ENCODE data around the gene FAM83C.
"Not testable (repeated sequence)": the region's sequence is repeated elsewhere in the genome, so short reads cannot be mapped to it uniquely, and the experiment has no call there.

FAM83C gene

GRCh38 chr20:35260426-35260825 lies 31.8 kb downstream of the FAM83C start:
- no peak overlapping the region for H3K9ac ChIP-seq

GRCh38 chr20:35257175-35257909 lies 34.9 kb downstream of the FAM83C start:
- TF ChIP-seq Cebpa-rat (IDR thresholded peaks at IDR 0.05) = no peak

More at GRCh38 chr20:35260426-35260825, 31.8 kb downstream of the FAM83C start:
- H3K9me3 ChIP-seq (replicated peaks in 1 of 11) = no peaks in the 10 kb centered on the region
- TF ChIP-seq Cebpa-rat (IDR thresholded peaks at IDR 0.05) = no peak
- no peak overlapping the region for H3K4me2 ChIP-seq
- H4K20me1 ChIP-seq = peaks cover 0 to 32% (median 0%) of the 10 kb centered on the region in 11 experiments; a peak in 5 of 22 replicates
- H3K27me3 ChIP-seq = no peaks in the 10 kb centered on the region
- H3K36me3 ChIP-seq = peaks cover 0 to 68% (median 9%) of the 10 kb centered on the region in 11 experiments; a peak in 12 of 22 replicates
- no peak overlapping the region for H3K27ac ChIP-seq
- no peak overlapping the region for H3K4me3 ChIP-seq
- H3K4me1 ChIP-seq = no peaks in the 10 kb centered on the region

GRCh38 chr20:35254448-35254999 lies 37.7 kb downstream of the FAM83C start:
- Histone ChIP-seq H3K27ac (no peak overlapping the region), H3K27me3 (no peaks in the 10 kb centered on the region), H3K4me3 (no peak overlapping the region), H3K4me1 (peaks cover 19 to 36% (median 33%) of the 10 kb centered on the region in 10 experiments), H4K20me1 (peaks cover 0 to 12% (median 0%) of the 10 kb centered on the region in 11 experiments; a peak in 5 of 22 replicates), H3K9ac (no peak overlapping the region), H3K9me3 (replicated peaks in 1 of 11) (no peaks in the 10 kb centered on the region), H3K4me2 (no peak overlapping the region), H3K36me3 (peaks cover 0 to 35% (median 4%) of the 10 kb centered on the region in 11 experiments; a peak in 8 of 22 replicates)
- no peak for TF ChIP-seq Cebpa-rat (IDR thresholded peaks at IDR 0.05)

More at GRCh38 chr20:35257175-35257909, 34.9 kb downstream of the FAM83C start:
- peaks cover 0 to 12% (median 10%) of the 10 kb centered on the region in 10 experiments; a peak in 16 of 20 replicates for H3K4me1 ChIP-seq
- H3K36me3 ChIP-seq = peaks cover 0 to 56% (median 4%) of the 10 kb centered on the region in 11 experiments; a peak in 10 of 22 replicates
- H3K9me3 ChIP-seq (replicated peaks in 1 of 11) = no peaks in the 10 kb centered on the region
- H3K4me3 ChIP-seq = no peak overlapping the region
- no peaks in the 10 kb centered on the region for H3K27me3 ChIP-seq
- no peak overlapping the region for H3K27ac ChIP-seq
- H3K4me2 ChIP-seq = no peak overlapping the region
- H4K20me1 ChIP-seq = peaks cover 0 to 20% (median 0%) of the 10 kb centered on the region in 11 experiments; a peak in 4 of 22 replicates
- no peak overlapping the region for H3K9ac ChIP-seq

- Histone ChIP-seq H3K4me2 (peak overlapping the region in 6 of 11 experiments; percentile 19 to 78 (median 64); a peak in 11 of 22 replicates), H3K36me3 (peaks cover 0 to 25% (median 4%) of the 10 kb centered on the region in 11 experiments; a peak in 7 of 22 replicates), H3K4me3 (no peak overlapping the region), H3K27ac (no peak overlapping the region), H3K4me1 (peaks cover 19 to 36% (median 33%) of the 10 kb centered on the region in 10 experiments), H3K9me3 (replicated peaks in 1 of 11) (no peaks in the 10 kb centered on the region), H3K27me3 (no peaks in the 10 kb centered on the region), H4K20me1 (peaks cover 0 to 10% (median 0%) of the 10 kb centered on the region in 11 experiments; a peak in 4 of 22 replicates), H3K9ac (no peak overlapping the region)
- no peak for TF ChIP-seq Cebpa-rat (IDR thresholded peaks at IDR 0.05)
Measured at GRCh38 chr20:35253010-35253409, 39.2 kb downstream of the FAM83C start.

- Histone ChIP-seq H3K36me3 (peaks cover 0 to 22% (median 3%) of the 10 kb centered on the region in 11 experiments; a peak in 7 of 22 replicates), H3K9ac (peak overlapping the region in 2 of 11 experiments; percentile 15 to 48; a peak in 2 of 22 replicates), H4K20me1 (peaks cover 0 to 10% (median 0%) of the 10 kb centered on the region in 11 experiments; a peak in 4 of 22 replicates), H3K4me1 (peaks cover 19 to 36% (median 33%) of the 10 kb centered on the region in 10 experiments), H3K4me2 (peak overlapping the region in 9 of 11 experiments; percentile 29 to 78 (median 58); a peak in 17 of 22 replicates), H3K27ac (peak overlapping the region in 5 of 11 experiments; percentile 9 to 53 (median 12); a peak in 6 of 22 replicates)
- H3K27me3 ChIP-seq; H3K4me3 ChIP-seq; H3K9me3 ChIP-seq (replicated peaks in 1 of 11): not testable (repeated sequence)
Measured at GRCh38 chr20:35252598-35252997, 39.6 kb downstream of the FAM83C start.

- Histone ChIP-seq H3K27me3 (no peaks in the 10 kb centered on the region), H3K4me1 (peaks cover 19 to 36% (median 33%) of the 10 kb centered on the region in 10 experiments), H4K20me1 (peaks cover 0 to 8% (median 0%) of the 10 kb centered on the region in 11 experiments; a peak in 4 of 22 replicates), H3K36me3 (peaks cover 0 to 16% (median 0%) of the 10 kb centered on the region in 11 experiments; a peak in 5 of 22 replicates), H3K27ac (peak overlapping the region in 6 of 11 experiments; percentile 10 to 53 (median 14); a peak in 6 of 22 replicates), H3K9me3 (replicated peaks in 1 of 11) (no peaks in the 10 kb centered on the region), H3K4me2 (peak overlapping the region in 9 of 11 experiments; percentile 29 to 78 (median 58); a peak in 17 of 22 replicates), H3K4me3 (no peak overlapping the region), H3K9ac (peak overlapping the region in 2 of 11 experiments; percentile 15 to 48; a peak in 3 of 22 replicates)
- no peak for TF ChIP-seq Cebpa-rat (IDR thresholded peaks at IDR 0.05)
Measured at GRCh38 chr20:35252037-35252461, 40.2 kb downstream of the FAM83C start.

- H4K20me1 ChIP-seq = peaks cover 0 to 8% (median 0%) of the 10 kb centered on the region in 11 experiments; a peak in 4 of 22 replicates
- no peak overlapping the region for H3K4me3 ChIP-seq
- TF ChIP-seq Cebpa-rat (IDR thresholded peaks at IDR 0.05) = no peak
- H3K27ac ChIP-seq = peak overlapping the region in 4 of 11 experiments; percentile 11 to 52 (median 22); a peak in 4 of 22 replicates
- H3K9ac ChIP-seq = no peak overlapping the region; a peak in 1 of 22 replicates
- H3K9me3 ChIP-seq (replicated peaks in 1 of 11) = no peaks in the 10 kb centered on the region
- H3K4me2 ChIP-seq = peak overlapping the region in 9 of 11 experiments; percentile 29 to 78 (median 58); a peak in 17 of 22 replicates
- H3K36me3 ChIP-seq = peaks cover 0 to 14% (median 0%) of the 10 kb centered on the region in 11 experiments; a peak in 5 of 22 replicates
- peaks cover 19 to 36% (median 33%) of the 10 kb centered on the region in 10 experiments for H3K4me1 ChIP-seq
- H3K27me3 ChIP-seq = no peaks in the 10 kb centered on the region
Measured at GRCh38 chr20:35251613-35251940, 40.6 kb downstream of the FAM83C start.

GRCh38 chr20:35248641-35249475 lies 43.4 kb downstream of the FAM83C start:
- Histone ChIP-seq H3K4me1 (peaks cover 19 to 36% (median 33%) of the 10 kb centered on the region in 10 experiments), H3K36me3 (no peaks in the 10 kb centered on the region), H3K4me3 (no peak overlapping the region), H3K4me2 (no peak overlapping the region), H3K9me3 (replicated peaks in 1 of 11) (no peaks in the 10 kb centered on the region), H3K9ac (no peak overlapping the region), H3K27ac (no peak overlapping the region), H3K27me3 (no peaks in the 10 kb centered on the region), H4K20me1 (peaks cover 0 to 8% (median 0%) of the 10 kb centered on the region in 11 experiments; a peak in 3 of 22 replicates)
- no peak for TF ChIP-seq Cebpa-rat (IDR thresholded peaks at IDR 0.05)
